ENCODE results near the gene MTHFD2L.

MTHFD2L gene

GRCh38 chr4:74132944-74133343, 25.0 kb upstream of the MTHFD2L start:
- DNase-seq (ENCODE audit: low read depth in 2 of 2) = no peak

- no peak for DNase-seq (ENCODE audit: low read depth in 2 of 2)
These were observed 24.0 kb upstream of the MTHFD2L start for GRCh38 chr4:74133786-74134499.

DNA sequence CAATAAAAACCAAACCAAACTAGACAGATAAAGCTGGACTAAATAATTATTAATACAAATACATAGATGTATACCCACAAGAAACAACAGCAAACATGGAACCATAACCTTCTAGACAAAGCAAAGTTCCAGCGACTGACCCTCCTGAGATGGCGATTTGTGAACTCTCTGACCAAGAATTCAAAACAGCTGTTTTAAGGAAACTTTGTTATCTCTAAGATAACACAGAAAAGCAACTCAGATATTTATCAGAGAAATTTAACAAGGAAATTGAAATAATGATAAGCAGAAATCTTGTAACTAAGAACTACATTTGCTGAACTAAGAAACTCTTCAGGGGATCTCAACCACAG, 23.4 kb upstream of the MTHFD2L start:
- no peak for DNase-seq (ENCODE audit: low read depth in 2 of 2)

DNA sequence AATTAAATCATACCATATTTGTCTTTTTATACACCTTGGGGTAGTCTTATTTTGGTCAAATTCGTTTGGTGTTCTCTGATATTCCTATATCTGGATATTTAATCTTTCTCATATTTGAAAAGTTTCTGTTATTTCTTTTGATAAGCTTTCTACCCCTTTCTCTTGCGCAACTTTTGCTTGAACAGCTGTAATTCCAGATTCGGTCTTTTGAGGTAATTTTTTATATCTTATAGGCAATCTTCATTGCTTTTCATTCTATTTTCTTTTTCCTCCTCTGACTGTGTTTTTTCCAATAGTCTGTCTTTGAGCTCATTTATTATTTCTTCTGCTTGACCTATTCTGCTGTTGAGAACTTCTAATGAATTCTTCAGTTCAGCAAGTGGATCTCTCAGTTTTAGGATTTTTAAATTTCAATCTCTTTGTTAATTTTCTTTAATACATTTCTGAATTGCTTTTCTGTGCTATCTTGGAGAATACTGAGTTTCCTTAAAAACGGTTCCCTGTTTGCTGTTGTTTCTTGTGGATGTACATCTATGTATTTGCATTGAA, 11.3 kb upstream of the MTHFD2L start:
- no peak for DNase-seq (ENCODE audit: low read depth in 2 of 2)

DNA sequence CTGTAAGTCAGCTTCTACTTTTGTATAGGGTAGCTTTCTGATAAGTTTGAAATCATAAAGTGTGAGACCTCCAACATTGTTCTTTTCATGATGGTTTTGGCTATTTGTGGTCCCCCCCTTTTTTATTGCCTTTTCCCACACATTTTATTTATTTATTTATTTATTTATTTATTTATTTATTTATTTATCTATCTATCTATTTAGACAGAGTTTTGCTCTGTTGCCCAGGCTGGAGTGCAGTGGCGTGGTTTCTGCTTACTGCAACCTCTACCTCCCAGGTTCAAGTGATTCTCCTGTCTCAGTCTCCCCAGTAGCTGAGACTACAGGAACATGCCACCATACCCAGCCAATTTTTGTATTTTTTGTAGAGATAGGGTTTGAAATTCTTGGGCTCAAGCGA, 9.7 kb upstream of the MTHFD2L start:
- no peak for DNase-seq (ENCODE audit: low read depth in 2 of 2)

GRCh38 chr4:74152836-74153235, 5.1 kb upstream of the MTHFD2L start:
- no peak for DNase-seq (ENCODE audit: low read depth in 2 of 2)

DNA sequence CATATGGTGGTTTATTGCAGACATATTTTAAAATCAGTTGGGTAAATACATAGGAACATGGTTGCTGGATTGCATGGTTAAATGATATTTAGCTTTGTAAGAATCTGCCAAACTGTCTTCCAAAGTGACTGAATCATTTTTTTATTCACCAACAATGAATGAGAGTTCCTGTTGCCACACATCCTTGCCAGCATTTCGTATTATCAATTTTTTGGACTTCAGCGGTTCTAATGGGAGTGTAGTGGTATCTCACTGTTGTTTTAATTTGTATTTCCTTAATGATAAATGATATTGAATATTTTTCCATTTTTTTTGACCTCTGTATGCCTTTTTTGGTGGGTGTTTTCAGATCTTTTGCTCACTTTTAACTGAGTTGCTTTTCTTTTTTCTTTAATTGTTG, 1.4 kb upstream of the MTHFD2L start:
- DNase-seq (ENCODE audit: low read depth in 2 of 2) = no peak

DNA sequence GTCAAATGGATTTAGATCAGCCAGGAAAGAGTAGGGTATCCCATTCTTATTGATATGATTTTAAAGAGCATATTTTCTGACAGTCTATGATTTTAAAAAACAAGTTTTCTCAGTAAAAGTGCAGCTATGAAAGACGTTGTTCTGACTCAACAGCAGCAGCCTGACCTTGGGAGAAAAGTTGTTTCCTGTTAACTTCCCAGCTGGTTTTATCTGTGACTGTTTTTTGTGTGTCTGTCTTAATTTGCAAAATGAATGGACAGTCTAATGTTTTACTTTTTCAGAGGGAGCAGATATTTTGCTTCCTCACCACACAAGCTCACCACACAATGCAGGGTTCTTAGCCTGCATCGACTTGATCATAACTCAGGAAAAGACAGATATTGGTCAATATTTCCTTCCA, 764 bp upstream of the MTHFD2L start:
- DNase-seq (ENCODE audit: low read depth in 2 of 2) = no peak

- no peak for DNase-seq (ENCODE audit: low read depth in 2 of 2)
These were observed 686 bp downstream of the MTHFD2L start for GRCh38 chr4:74158466-74159142.

DNA sequence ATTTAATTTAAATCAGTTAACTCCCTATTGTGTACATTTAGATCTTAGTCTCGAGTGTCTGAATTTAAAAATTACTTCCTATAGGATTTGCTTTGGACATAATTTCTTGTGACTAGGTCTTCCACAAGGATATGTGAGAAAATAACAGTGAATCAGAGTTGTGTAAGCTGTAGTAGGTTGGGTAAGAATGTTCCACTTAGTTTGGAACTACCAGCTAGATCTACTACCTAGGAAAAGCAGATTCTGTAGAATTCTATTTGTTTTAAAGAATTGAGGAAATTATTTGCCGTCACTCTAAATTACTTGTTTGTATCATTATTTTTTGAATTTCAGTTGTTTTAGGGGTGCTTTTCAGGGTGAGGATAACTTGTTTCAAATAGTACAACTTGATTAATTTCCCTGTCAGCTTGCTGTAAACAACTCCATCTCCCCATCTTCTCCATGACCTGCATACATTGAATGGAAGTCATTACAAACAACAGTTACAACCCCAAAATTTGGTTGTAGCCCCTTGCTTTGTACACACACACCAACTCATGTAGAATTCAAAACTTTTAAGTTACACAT, 1.3 kb downstream of the MTHFD2L start:
- DNase-seq (ENCODE audit: low read depth in 2 of 2) = no peak

DNA sequence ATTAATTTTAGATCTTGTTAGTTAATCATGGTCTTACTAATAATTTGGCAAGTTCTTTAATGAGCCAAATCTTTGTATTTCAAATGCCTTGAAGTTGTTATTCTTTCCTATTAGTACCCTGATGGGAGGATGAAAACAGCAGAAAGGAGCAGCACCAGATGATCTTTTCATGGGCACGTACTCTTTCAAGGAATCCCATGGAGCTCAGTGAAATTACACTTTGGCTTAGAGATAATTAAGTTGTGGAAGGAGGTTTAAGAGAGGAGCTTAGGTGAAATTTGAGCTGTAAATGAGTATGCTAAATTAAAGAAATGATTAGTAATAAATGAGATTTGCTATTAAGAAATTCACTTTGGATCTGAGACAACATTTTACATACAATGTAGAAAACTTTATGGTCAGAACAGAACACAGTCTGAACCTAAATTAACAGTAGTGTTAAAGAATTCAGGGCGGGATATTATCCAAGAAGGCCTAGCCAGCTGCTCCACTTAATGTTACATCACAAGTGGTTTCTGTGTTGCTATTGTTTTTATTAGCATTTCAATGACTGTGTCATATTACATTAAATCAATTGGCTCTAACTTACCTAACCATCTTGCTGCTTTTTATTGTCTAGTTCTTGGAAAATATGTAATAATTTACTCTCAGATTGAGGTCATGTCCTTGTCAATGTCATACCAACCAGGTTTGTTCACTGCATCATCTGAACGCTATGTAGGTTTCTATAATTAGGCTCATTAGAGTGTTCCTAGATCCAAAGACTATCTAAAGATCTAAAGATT, 3.9 kb downstream of the MTHFD2L start:
- no peak for DNase-seq (ENCODE audit: low read depth in 2 of 2)

- no peak for DNase-seq (ENCODE audit: low read depth in 2 of 2)
These were observed 8.2 kb downstream of the MTHFD2L start for GRCh38 chr4:74166135-74166534.

DNA sequence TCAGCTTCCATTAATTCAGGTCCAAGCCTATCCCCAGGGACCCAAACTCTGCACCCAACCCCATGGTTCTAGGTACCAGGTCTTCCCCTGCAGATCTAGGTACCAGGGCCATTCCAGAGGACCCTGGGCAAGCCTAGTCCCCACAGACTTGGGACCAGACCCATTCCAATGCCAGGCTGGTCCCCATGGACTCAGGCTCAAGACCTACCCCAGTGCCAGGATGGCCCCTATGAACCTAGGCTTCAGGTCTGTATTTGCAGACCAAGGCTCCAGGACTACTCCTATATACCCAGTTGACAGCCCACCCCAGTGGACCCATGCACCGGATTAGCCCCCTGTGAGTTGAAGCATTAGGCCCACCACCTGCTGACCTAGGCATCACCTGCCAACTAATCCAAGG, 8.9 kb downstream of the MTHFD2L start:
- DNase-seq (ENCODE audit: low read depth in 2 of 2) = no peak

DNA sequence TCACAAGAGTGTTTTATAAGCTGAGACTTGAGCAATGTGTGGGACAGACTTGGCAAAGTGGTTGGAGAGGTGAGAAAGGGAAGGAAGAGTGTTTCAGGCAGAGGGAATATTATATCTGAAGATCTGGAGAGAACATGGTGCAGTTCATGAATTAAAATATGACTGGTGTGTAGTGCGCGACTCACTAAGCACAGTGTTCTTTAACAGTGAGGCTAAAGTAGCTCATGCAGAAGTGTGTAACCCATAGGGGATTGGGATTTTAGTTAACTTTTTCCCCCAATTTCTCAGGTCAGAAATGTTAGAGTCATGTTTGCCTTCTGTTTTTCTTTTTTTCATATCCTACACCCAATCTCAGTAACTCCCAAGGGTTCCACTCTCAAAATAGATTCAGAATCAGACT, 9.7 kb downstream of the MTHFD2L start:
- DNase-seq (ENCODE audit: low read depth in 2 of 2) = no peak

DNA sequence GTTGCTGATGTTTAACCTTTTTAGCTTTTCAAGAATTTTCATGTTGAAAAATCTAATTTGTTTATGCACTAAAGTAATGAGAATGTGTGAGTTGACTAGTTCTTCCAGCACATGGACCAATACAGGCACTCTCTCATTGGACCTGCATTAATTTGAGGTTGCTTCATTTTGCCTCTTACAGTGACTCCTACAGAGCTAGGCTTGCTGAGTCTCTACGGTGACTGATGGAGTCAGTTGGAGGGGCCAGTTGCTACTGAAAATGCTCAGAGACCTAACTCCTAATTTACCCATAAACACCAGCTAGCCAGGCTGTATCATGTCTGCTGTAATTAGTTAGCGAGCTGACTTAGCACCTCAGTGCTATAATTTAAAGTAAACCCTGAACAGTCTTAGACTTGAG, 10.9 kb downstream of the MTHFD2L start:
- DNase-seq (ENCODE audit: low read depth in 2 of 2) = no peak

GRCh38 chr4:74173321-74173720, 15.4 kb downstream of the MTHFD2L start:
- no peak for DNase-seq (ENCODE audit: low read depth in 2 of 2)

DNA sequence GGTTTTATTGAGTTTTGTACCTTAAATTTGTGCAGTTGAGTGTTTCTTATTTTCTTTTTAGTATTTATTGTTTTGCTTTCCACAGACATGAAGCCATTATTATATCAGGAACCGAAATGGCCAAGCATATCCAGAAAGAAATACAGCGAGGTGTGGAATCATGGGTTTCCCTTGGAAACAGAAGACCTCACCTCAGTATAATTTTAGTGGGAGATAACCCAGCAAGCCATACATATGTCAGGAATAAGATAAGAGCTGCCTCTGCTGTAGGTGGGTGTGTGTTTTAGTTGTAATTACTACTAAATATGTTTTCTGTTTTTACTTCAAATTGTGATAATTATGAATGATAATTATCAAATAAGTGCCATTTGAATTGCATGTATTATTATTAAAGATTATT, 16.5 kb downstream of the MTHFD2L start:
- DNase-seq (ENCODE audit: low read depth in 2 of 2) = no peak

DNA sequence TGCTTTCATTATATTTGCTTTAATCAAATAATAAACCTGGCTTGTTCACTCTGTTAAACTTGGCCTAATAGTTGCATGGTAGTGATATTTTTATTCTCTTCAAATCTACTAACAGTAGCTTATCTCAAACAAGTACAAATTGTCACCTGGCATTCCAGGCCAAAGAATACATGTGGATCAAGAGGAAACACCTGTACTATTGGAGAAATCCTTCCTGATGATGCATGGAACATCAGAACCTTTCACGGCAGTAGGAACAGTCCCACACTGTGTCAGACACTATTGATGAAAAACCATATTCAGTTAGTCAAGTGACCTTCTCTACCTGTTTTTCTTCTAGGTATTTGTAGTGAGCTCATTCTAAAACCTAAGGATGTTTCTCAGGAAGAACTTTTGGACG, 17.0 kb downstream of the MTHFD2L start:
- no peak for DNase-seq (ENCODE audit: low read depth in 2 of 2)

GRCh38 chr4:74175379-74175778, 17.5 kb downstream of the MTHFD2L start:
- no peak for DNase-seq (ENCODE audit: low read depth in 2 of 2)

- no peak for DNase-seq (ENCODE audit: low read depth in 2 of 2)
These were observed 20.9 kb downstream of the MTHFD2L start for GRCh38 chr4:74178798-74179197.

- DNase-seq (ENCODE audit: low read depth in 2 of 2) = no peak
These were observed 23.3 kb downstream of the MTHFD2L start for GRCh38 chr4:74181219-74181618.

DNA sequence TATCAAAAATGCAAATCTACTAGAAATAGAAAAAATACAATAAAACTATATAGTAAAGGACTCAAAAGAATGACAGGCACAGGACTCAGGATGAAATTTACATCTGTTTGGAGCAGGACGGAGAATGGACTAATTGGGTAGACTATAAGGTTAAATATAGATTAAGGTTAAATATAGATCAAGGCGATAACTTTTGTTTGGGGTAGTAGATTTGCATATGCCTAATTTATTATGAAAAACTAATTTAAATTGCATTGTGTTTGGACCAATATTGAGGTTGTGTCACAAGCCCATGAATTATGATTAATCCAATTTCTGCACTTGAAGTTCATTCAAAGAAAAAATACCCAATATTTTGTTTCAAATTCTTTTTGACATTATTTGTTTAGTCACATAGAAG, 31.0 kb downstream of the MTHFD2L start:
- DNase-seq (ENCODE audit: low read depth in 2 of 2) = no peak
